Measurements from ENCODE around the gene PGK1. TPM values are rescaled to one million over a fixed set of nuclear protein-coding genes. Genes with fewer than 3 reads are reported as not detected.
"Not testable (repeated sequence)": the region's sequence is repeated elsewhere in the genome, so short reads cannot be mapped to it uniquely, and the experiment has no call there.

The PGK1 gene
- total and polyA plus RNA-seq, 9 of the 15 experiments (the other 6 are each of a cell fraction or from before 2014, with no cell fraction given): 199 to 1,378 (median 378) TPM

DNA sequence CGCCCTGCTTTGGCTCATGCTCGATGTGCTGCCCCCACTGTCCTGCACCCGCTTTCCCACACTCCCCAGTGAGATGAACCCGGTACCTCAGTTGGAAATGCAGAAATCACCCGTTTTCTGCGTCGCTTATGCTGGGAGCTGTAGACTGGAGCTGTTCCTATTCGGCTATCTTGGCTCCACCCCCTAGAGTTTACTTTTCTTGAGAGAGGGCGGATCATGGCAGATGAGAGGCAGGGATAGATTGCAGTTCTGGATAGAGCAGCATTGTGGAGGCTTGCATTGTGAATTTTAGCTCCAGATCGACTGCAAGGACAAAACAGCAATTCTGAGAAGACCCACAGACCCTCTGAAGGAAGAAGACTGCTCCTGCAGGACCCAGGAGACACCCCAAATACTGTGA is 53.8 kb downstream of the PGK1 start:
- H3K4me1 ChIP-seq (replicated peaks in 1 of 2; ENCODE audit: control insufficient read depth in 2 of 2, insufficient read depth in 2 of 2, low read length in 2 of 2); H3K9ac ChIP-seq (ENCODE audit: insufficient read depth in 1 of 2, low read depth in 2 of 2, low read length in 2 of 2); intact Hi-C loops (cut with micrococcal nuclease); H3K27ac ChIP-seq (ENCODE audit: extremely low read depth, low read depth, low read length); CTCF ChIA-PET (ENCODE audit: low intra/inter-chr PET ratio); BruUV-seq (replicated peaks); POLR2A ChIA-PET; H3K36me3 ChIP-seq (ENCODE audit: control insufficient read depth, insufficient read depth, low read length); H3K4me3 ChIP-seq; H3K79me2 ChIP-seq (ENCODE audit: control insufficient read depth, insufficient read depth, low read length); FAIRE-seq; H3K9me3 ChIP-seq (replicated peaks; ENCODE audit: control insufficient read depth, insufficient read depth, low read depth, low read length); in situ Hi-C loops (cut with MboI); H3K9me1 ChIP-seq (ENCODE audit: control insufficient read depth, insufficient read depth, low read length); H4K20me1 ChIP-seq (replicated peaks; ENCODE audit: control insufficient read depth, insufficient read depth, low read length); H3K27me3 ChIP-seq (ENCODE audit: control insufficient read depth in 2 of 2, insufficient read depth in 2 of 2, low read length in 2 of 2): not testable (repeated sequence)
- DNase-seq (ENCODE audit: extremely low read depth in 1 of 4, low spot score in 3 of 4) (peak in 1 of 4 experiments; percentile 21), ATAC-seq (peak; percentile 82)
- peak overlapping the region; percentile 32; the same call in 1 of the 2 replicates for H2AFZ ChIP-seq (ENCODE audit: low read depth, low read length)
- peak overlapping the region; percentile 56 for H3K4me2 ChIP-seq (ENCODE audit: insufficient read depth, low read length)
- WGBS (ENCODE audit: insufficient coverage, low coverage, missing lambda C conversion rate): 11% methylated on average over 5 of the region's 10 CpGs

DNA sequence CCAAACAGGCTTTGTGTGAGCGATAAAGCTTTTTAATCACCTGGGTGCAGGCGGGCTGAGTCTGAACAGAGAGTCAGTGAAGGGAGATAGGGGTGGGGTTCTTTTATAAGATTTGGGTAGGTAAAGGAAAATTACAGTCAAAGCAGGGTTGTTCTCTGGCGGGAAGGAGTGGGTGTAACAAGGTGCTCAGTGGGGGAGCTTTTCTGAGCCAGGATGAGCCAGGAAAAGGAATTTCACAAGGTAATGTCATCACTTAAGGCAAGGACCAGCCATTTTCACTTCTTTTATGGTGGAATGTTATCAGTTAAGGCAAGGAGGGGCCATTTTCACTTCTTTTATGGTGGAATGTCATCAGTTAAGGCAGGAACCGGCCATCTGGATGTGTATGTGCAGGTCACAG is 56.7 kb downstream of the PGK1 start:
- FAIRE-seq; H3K79me2 ChIP-seq (ENCODE audit: control insufficient read depth, insufficient read depth, low read length); BruUV-seq (replicated peaks); H3K36me3 ChIP-seq (ENCODE audit: control insufficient read depth, insufficient read depth, low read length); H2AFZ ChIP-seq (ENCODE audit: low read depth, low read length); CTCF ChIA-PET (ENCODE audit: low intra/inter-chr PET ratio); ATAC-seq; POLR2A ChIA-PET; H3K9me3 ChIP-seq (replicated peaks; ENCODE audit: control insufficient read depth, insufficient read depth, low read depth, low read length); H3K4me2 ChIP-seq (ENCODE audit: insufficient read depth, low read length); H3K9ac ChIP-seq (ENCODE audit: insufficient read depth in 1 of 2, low read depth in 2 of 2, low read length in 2 of 2); H3K4me3 ChIP-seq; H3K4me1 ChIP-seq (replicated peaks in 1 of 2; ENCODE audit: control insufficient read depth in 2 of 2, insufficient read depth in 2 of 2, low read length in 2 of 2); in situ Hi-C loops (cut with MboI); H4K20me1 ChIP-seq (replicated peaks; ENCODE audit: control insufficient read depth, insufficient read depth, low read length); H3K9me1 ChIP-seq (ENCODE audit: control insufficient read depth, insufficient read depth, low read length); H3K27me3 ChIP-seq (ENCODE audit: control insufficient read depth in 2 of 2, insufficient read depth in 2 of 2, low read length in 2 of 2); DNase-seq (ENCODE audit: extremely low read depth in 1 of 4, low spot score in 3 of 4); H3K27ac ChIP-seq (ENCODE audit: extremely low read depth, low read depth, low read length); intact Hi-C loops (cut with micrococcal nuclease): not testable (repeated sequence)
- 23% methylated on average over 3 of the region's 4 CpGs for WGBS (ENCODE audit: insufficient coverage, low coverage, missing lambda C conversion rate)

Measured in K562 (cell line).